Measurements from ENCODE around the gene SIRT1.
"Not testable (repeated sequence)": the region's sequence is repeated elsewhere in the genome, so short reads cannot be mapped to it uniquely, and the experiment has no call there.

SIRT1 gene

DNA sequence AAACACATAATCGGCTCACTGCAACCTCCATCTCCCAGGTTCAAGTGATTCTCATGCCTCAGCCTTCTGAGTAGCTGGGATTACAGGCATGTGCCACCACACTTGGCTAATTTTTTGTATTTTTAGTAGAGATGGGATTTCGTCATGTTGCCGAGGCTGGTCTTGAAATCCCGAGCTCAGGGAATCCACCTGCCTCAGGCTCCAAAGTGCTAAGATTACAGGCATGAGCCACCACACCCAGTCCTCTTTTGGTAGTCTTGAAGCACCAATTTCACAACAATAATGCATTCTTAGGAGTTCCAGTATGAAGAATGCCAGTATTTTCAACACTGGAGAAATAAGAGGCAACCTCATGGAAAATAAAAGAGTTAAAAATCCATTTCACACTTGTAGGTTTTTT lies 81.6 kb downstream of the SIRT1 start:
- not testable (repeated sequence) for DNase-seq
